K562 (cell line): ENCODE results near the gene KRTAP10-9. TPM values are rescaled to one million over a fixed set of nuclear protein-coding genes. Genes with fewer than 3 reads are reported as not detected.

Experiments
- CTCFL ChIP-seq: IDR thresholded peaks from 2 replicates; pipeline ENCODE4 v1.6.1; 2011; ENCODE audit warnings: borderline replicate concordance, low read depth, mild to moderate bottlenecking, moderate library complexity, low read length; ENCODE audit not compliant: insufficient read depth, poor library complexity, severe bottlenecking
- DMBX1 ChIP-seq: fragments of 250-450 bp; sonication (Bioruptor Pico); IDR thresholded peaks from 2 replicates; pipeline ENCODE4 v1.8.0; 2022; ENCODE audit warnings: inconsistent platforms, mild to moderate bottlenecking, moderate library complexity, borderline replicate concordance
- ERF ChIP-seq: fragments of 450-650 bp; formaldehyde crosslinking; IDR thresholded peaks from 2 replicates; pipeline ENCODE4 v1.4.0; 2020; ENCODE audit warnings: mild to moderate bottlenecking, mixed read lengths
- MEF2D ChIP-seq: conservative IDR thresholded peaks from 2 replicates; pipeline ENCODE4 v1.6.1; 2016; ENCODE audit warnings: low read depth, missing genetic modification characterization, missing compliant biosample characterization
- MGA ChIP-seq: fragments of 450-650 bp; IDR thresholded peaks from 2 replicates; pipeline ENCODE4 v1.6.1; 2016; ENCODE audit warnings: mild to moderate bottlenecking, moderate library complexity
- PKNOX1 ChIP-seq: fragments of 450-650 bp; IDR thresholded peaks from 2 replicates; pipeline ENCODE4 v1.6.1; 2016
- SAP30 ChIP-seq: fragments of 200-600 bp; sonication (generic); IDR thresholded peaks from 2 replicates; pipeline ENCODE4 v1.6.1; 2012; ENCODE audit warnings: borderline replicate concordance, low read depth, mild to moderate bottlenecking, moderate library complexity, low read length, control low read depth, inconsistent platforms; ENCODE audit not compliant: insufficient read depth, poor library complexity, severe bottlenecking
- TOE1 ChIP-seq, 2 experiments: fragments of 450-650 bp in 1 of 2; sonication (generic) in 1 of 2; formaldehyde crosslinking in 1 of 2; IDR thresholded peaks; 2 replicates each; pipeline versions ENCODE4 v1.7.1 to v1.8.0; 2016 to 2022; ENCODE audit warnings: borderline replicate concordance in 2 of 2, mild to moderate bottlenecking in 2 of 2, antibody characterized with exemption in 1 of 2, inconsistent platforms in 1 of 2, low read depth in 1 of 2, missing genetic modification reagents in 1 of 2, moderate library complexity in 1 of 2
- ZNF316 ChIP-seq: fragments of 450-650 bp; IDR thresholded peaks from 2 replicates; pipeline ENCODE4 v1.6.1; 2016
- polyA plus RNA-seq, 8 experiments: library from polyadenylated mRNA; depleted of rRNA in 4 of 8; stranded (reverse) in 5 of 8; unstranded in 3 of 8; fragments of >200 nt; fragmentation: Nextera tagmentation in 2 of 8; fragmentation: Illumina TruSeq in 1 of 8; extraction: Ambion mirVana in 2 of 8; extraction: Trizol in 1 of 8; gene quantifications; 2 replicates each; pipeline versions ENCODE4 v1.2.1 to v1.2.3, GENCODE V29; 2011 to 2014; ENCODE audit warnings: inconsistent platforms in 1 of 8, missing spikeins in 1 of 8
- total RNA-seq, 7 experiments: library from RNA; depleted of rRNA in 6 of 7; stranded (reverse); fragments of >200 nt in 6 of 7; fragmentation: Illumina TruSeq in 2 of 7; extraction: Trizol in 2 of 7; gene quantifications; 2 replicates each; pipeline versions ENCODE4 v1.2.1 to v1.2.3, GENCODE V29; 2011 to 2021; ENCODE audit warnings: low replicate concordance in 1 of 7
- TF ChIP-seq, protein P1 (sequence below): sonication (generic); formaldehyde crosslinking; IDR thresholded peaks from 2 replicates; pipeline ENCODE4 v1.8.1; 2022; ENCODE audit warnings: missing genetic modification reagents

Gene KRTAP10-9
- total and polyA plus RNA-seq, 9 of the 15 experiments (the other 6 are each of a cell fraction or from before 2014, with no cell fraction given): not detected

GRCh38 chr21:44582055-44582454 is 44.8 kb upstream of the KRTAP10-9 start (continued):
- no peak for TF ChIP-seq TOE1 (IDR thresholded peaks at IDR 0.05; ENCODE audit: borderline replicate concordance)
- TF ChIP-seq TOE1 (CRISPR knock-in tag; IDR thresholded peaks at IDR 0.05; ENCODE audit: borderline replicate concordance, low read depth): no peak
- TF ChIP-seq, protein P1, sequence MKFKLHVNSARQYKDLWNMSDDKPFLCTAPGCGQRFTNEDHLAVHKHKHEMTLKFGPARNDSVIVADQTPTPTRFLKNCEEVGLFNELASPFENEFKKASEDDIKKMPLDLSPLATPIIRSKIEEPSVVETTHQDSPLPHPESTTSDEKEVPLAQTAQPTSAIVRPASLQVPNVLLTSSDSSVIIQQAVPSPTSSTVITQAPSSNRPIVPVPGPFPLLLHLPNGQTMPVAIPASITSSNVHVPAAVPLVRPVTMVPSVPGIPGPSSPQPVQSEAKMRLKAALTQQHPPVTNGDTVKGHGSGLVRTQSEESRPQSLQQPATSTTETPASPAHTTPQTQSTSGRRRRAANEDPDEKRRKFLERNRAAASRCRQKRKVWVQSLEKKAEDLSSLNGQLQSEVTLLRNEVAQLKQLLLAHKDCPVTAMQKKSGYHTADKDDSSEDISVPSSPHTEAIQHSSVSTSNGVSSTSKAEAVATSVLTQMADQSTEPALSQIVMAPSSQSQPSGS (CRISPR knock-in tag): peak; percentile 81; the same call in 1 of the 2 replicates
- TF ChIP-seq SAP30: peak; percentile 64
- peak; percentile 66 for TF ChIP-seq MGA
- no peak for TF ChIP-seq ERF
- peak; percentile 56; the same call in 1 of the 2 replicates for TF ChIP-seq MEF2D (tag)
- peak; percentile 70; the same call in 1 of the 2 replicates for TF ChIP-seq DMBX1 (CRISPR knock-in tag)
- peak; percentile 74 for TF ChIP-seq PKNOX1
- no peak for TF ChIP-seq CTCFL
- TF ChIP-seq ZNF316: peak; percentile 32; the same call in 1 of the 2 replicates
